GM19193 (cell line): ENCODE results near the gene VAPA.

Experiments used
- POLR2A ChIP-seq: IDR thresholded peaks from 4 replicates; pipeline ENCODE4 v1.6.1; 2011; ENCODE audit not compliant: insufficient read depth, insufficient read length; ENCODE audit errors: extremely low read depth

Gene VAPA

GRCh38 chr18:9878095-9878494 is 35.7 kb upstream of the VAPA start:
- TF ChIP-seq POLR2A: no peak

- no peak for TF ChIP-seq POLR2A
Measured at GRCh38 chr18:9878783-9879242, 35.0 kb upstream of the VAPA start.

- no peak for TF ChIP-seq POLR2A
Measured at GRCh38 chr18:9884090-9884489, 29.7 kb upstream of the VAPA start.

- no peak for TF ChIP-seq POLR2A
Measured at GRCh38 chr18:9884532-9885140, 29.2 kb upstream of the VAPA start.

- TF ChIP-seq POLR2A: no peak
Measured at GRCh38 chr18:9885170-9886004, 28.4 kb upstream of the VAPA start, which contains the start of gene TXNDC2. Gene TXNDC2, plus strand, starts transcription at chr18:9885973. Its CDS starts 708 bp downstream, at chr18:9886681.

GRCh38 chr18:9886005-9886348 is 27.8 kb upstream of the VAPA start:
- no peak for TF ChIP-seq POLR2A

- TF ChIP-seq POLR2A: no peak
Measured at GRCh38 chr18:9887992-9888391, 25.8 kb upstream of the VAPA start.

- no peak for TF ChIP-seq POLR2A
Measured at GRCh38 chr18:9890196-9890595, 23.6 kb upstream of the VAPA start.

GRCh38 chr18:9890957-9891356 is 22.9 kb upstream of the VAPA start:
- TF ChIP-seq POLR2A: no peak

- no peak for TF ChIP-seq POLR2A
Measured at GRCh38 chr18:9894454-9895068, 19.3 kb upstream of the VAPA start.

- TF ChIP-seq POLR2A: no peak
Measured at GRCh38 chr18:9897129-9897528, 16.7 kb upstream of the VAPA start.

- no peak for TF ChIP-seq POLR2A
Measured at GRCh38 chr18:9898792-9899549, 14.8 kb upstream of the VAPA start.

- TF ChIP-seq POLR2A: no peak
Measured at GRCh38 chr18:9900699-9901098, 13.1 kb upstream of the VAPA start.

GRCh38 chr18:9901377-9901776 is 12.4 kb upstream of the VAPA start:
- TF ChIP-seq POLR2A: no peak

GRCh38 chr18:9902832-9903231 is 11.0 kb upstream of the VAPA start:
- TF ChIP-seq POLR2A: no peak
